ENCODE results near the gene ADGRV1.

- no peak for TF ChIP-seq RAD21 (IDR thresholded peaks at IDR 0.05; ENCODE audit: low read length)
- TF ChIP-seq CTCF (IDR thresholded peaks at IDR 0.05) = no peak
- TF ChIP-seq TAF1 (IDR thresholded peaks at IDR 0.05; ENCODE audit: borderline replicate concordance, low read depth, low read length) = no peak
- TF ChIP-seq RFX5 (IDR thresholded peaks at IDR 0.05; ENCODE audit: low read length) = no peak
- no peak for TF ChIP-seq USF2 (IDR thresholded peaks at IDR 0.05; ENCODE audit: borderline replicate concordance, low read depth, low read length)
- no peak for TF ChIP-seq REST (IDR thresholded peaks at IDR 0.05; ENCODE audit: low read depth, low read length)
- no peak for TF ChIP-seq SMC3 (IDR thresholded peaks at IDR 0.05; ENCODE audit: low read depth, low read length)
- no peak for TF ChIP-seq FOXM1 (IDR thresholded peaks at IDR 0.05; ENCODE audit: low read depth)
- no peak for TF ChIP-seq RCOR1 (IDR thresholded peaks at IDR 0.05; ENCODE audit: low read length)
- no peak for TF ChIP-seq EZH2phosphoT487 (IDR thresholded peaks at IDR 0.05; ENCODE audit: borderline replicate concordance, low read depth)
- TF ChIP-seq EP300 (IDR thresholded peaks at IDR 0.05; ENCODE audit: borderline replicate concordance in 1 of 2, low read depth in 1 of 2, low read length in 1 of 2) = no peak
These were observed 323.9 kb downstream of the ADGRV1 start for GRCh38 chr5:90882448-90882847.

All from SK-N-SH (cell line).